ENCODE results near the gene CDK13. TPM values are rescaled to one million over a fixed set of nuclear protein-coding genes. Genes with fewer than 3 reads are reported as not detected.

Gene CDK13
- polyA plus RNA-seq, 4 donors = 50.8 to 77.3 (median 60.1) TPM

GRCh38 chr7:39948956-39949928 lies 814 bp upstream of the CDK13 start:
- peak; percentile 98 to 99 (median 99) for DNase-seq (ENCODE audit: low read depth in 4 of 4, low spot score in 3 of 4)

GRCh38 chr7:39950473-39951225 lies 593 bp downstream of the CDK13 start:
- DNase-seq (ENCODE audit: low read depth in 4 of 4, low spot score in 3 of 4) = peak in 1 of 4 donors; percentile 18

GRCh38 chr7:39951226-39952194 lies 1.5 kb downstream of the CDK13 start:
- peak in 2 of 4 donors; percentile 43 to 52 for DNase-seq (ENCODE audit: low read depth in 4 of 4, low spot score in 3 of 4)

GRCh38 chr7:39952374-39952773 lies 2.3 kb downstream of the CDK13 start:
- no peak for DNase-seq (ENCODE audit: low read depth in 4 of 4, low spot score in 3 of 4)

- no peak for DNase-seq (ENCODE audit: low read depth in 4 of 4, low spot score in 3 of 4)
These were observed 2.7 kb downstream of the CDK13 start for GRCh38 chr7:39952803-39953202.

GRCh38 chr7:39954694-39955093 lies 4.6 kb downstream of the CDK13 start:
- no peak for DNase-seq (ENCODE audit: low read depth in 4 of 4, low spot score in 3 of 4)

GRCh38 chr7:39958038-39958437 lies 8.0 kb downstream of the CDK13 start:
- no peak for DNase-seq (ENCODE audit: low read depth in 4 of 4, low spot score in 3 of 4)

- no peak for DNase-seq (ENCODE audit: low read depth in 4 of 4, low spot score in 3 of 4)
These were observed 17.5 kb downstream of the CDK13 start for GRCh38 chr7:39967406-39968161.

GRCh38 chr7:39969431-39969830 lies 19.4 kb downstream of the CDK13 start:
- no peak for DNase-seq (ENCODE audit: low read depth in 4 of 4, low spot score in 3 of 4)

- no peak for DNase-seq (ENCODE audit: low read depth in 4 of 4, low spot score in 3 of 4)
These were observed 21.9 kb downstream of the CDK13 start for GRCh38 chr7:39971924-39972323.

- DNase-seq (ENCODE audit: low read depth in 4 of 4, low spot score in 3 of 4) = no peak
These were observed 23.7 kb downstream of the CDK13 start for GRCh38 chr7:39973801-39974200.

- no peak for DNase-seq (ENCODE audit: low read depth in 4 of 4, low spot score in 3 of 4)
These were observed 28.3 kb downstream of the CDK13 start for GRCh38 chr7:39978230-39978934.

- DNase-seq (ENCODE audit: low read depth in 4 of 4, low spot score in 3 of 4) = no peak
These were observed 29.5 kb downstream of the CDK13 start for GRCh38 chr7:39979406-39980073.

GRCh38 chr7:39985398-39985918 lies 35.4 kb downstream of the CDK13 start:
- no peak for DNase-seq (ENCODE audit: low read depth in 4 of 4, low spot score in 3 of 4)

- DNase-seq (ENCODE audit: low read depth in 4 of 4, low spot score in 3 of 4) = no peak
These were observed 37.7 kb downstream of the CDK13 start for GRCh38 chr7:39987641-39988347.

- DNase-seq (ENCODE audit: low read depth in 4 of 4, low spot score in 3 of 4) = no peak
These were observed 50.8 kb downstream of the CDK13 start for GRCh38 chr7:40000734-40001315.

- DNase-seq (ENCODE audit: low read depth in 4 of 4, low spot score in 3 of 4) = no peak
These were observed 51.6 kb downstream of the CDK13 start for GRCh38 chr7:40001649-40002048.

Data from right renal pelvis (tissue), 4 donors.